Liver (tissue), 3 donors: ENCODE results near the gene BRF1.

Experiments used
- CTCF ChIP-seq: fragments of 150-350 bp; IDR thresholded peaks from 2 replicates; pipeline ENCODE4 v1.5.1; 2017; ENCODE audit warnings: improper control_type of control experiment, low read depth, low read length; ENCODE audit not compliant: missing input control
- GABPA ChIP-seq, 2 donors: IDR thresholded peaks in 1 of 2; conservative IDR thresholded peaks in 1 of 2; 2 replicates each; pipeline ENCODE4 v1.6.1; 2016; ENCODE audit warnings: antibody characterized with exemption in 2 of 2, mild to moderate bottlenecking in 1 of 2, moderate library complexity in 1 of 2
- HNF4A ChIP-seq, 2 donors: conservative IDR thresholded peaks; 2 replicates each; pipeline ENCODE4 v1.6.1; 2016; ENCODE audit warnings: antibody characterized with exemption in 2 of 2, mild to moderate bottlenecking in 2 of 2
- JUND ChIP-seq, 2 donors: IDR thresholded peaks; 2 replicates each; pipeline ENCODE4 v1.6.1; 2016; ENCODE audit warnings: antibody characterized with exemption in 2 of 2
- MAX ChIP-seq: IDR thresholded peaks from 2 replicates; pipeline ENCODE4 v1.6.1; 2016; ENCODE audit warnings: antibody characterized with exemption
- RAD21 ChIP-seq, 2 donors: IDR thresholded peaks; 2 replicates each; pipeline ENCODE4 v1.6.1; 2016; ENCODE audit warnings: antibody characterized with exemption in 2 of 2, mild to moderate bottlenecking in 2 of 2
- REST ChIP-seq: IDR thresholded peaks from 2 replicates; pipeline ENCODE4 v1.6.1; 2016; ENCODE audit warnings: antibody characterized with exemption, mild to moderate bottlenecking
- SP1 ChIP-seq: IDR thresholded peaks from 2 replicates; pipeline ENCODE4 v1.6.1; 2018; ENCODE audit warnings: antibody characterized with exemption, mild to moderate bottlenecking
- TAF1 ChIP-seq: conservative IDR thresholded peaks from 2 replicates; pipeline ENCODE4 v1.6.1; 2016; ENCODE audit warnings: antibody characterized with exemption, mild to moderate bottlenecking
- donor health status: healthy.
- donor health status: healthy.

GRCh38 chr14:105299654-105300541, 903 bp downstream of the BRF1 start:
- TF ChIP-seq CTCF = no peak
- no peak for TF ChIP-seq RAD21 (IDR thresholded peaks at IDR 0.05)
- no peak for TF ChIP-seq REST
- no peak for TF ChIP-seq TAF1
- TF ChIP-seq SP1 = no peak
- TF ChIP-seq GABPA (IDR thresholded peaks at IDR 0.05 in 1 of 2, conservative IDR thresholded peaks at IDR 0.05 in 1 of 2) = no peak
- TF ChIP-seq JUND (IDR thresholded peaks at IDR 0.05) = no peak
- TF ChIP-seq MAX = no peak
- TF ChIP-seq HNF4A (conservative IDR thresholded peaks at IDR 0.05) = no peak
